Tibial nerve (tissue), 4 donors: ENCODE results near the gene HES3.

Experiments
- EP300 ChIP-seq, 2 donors: sonication (generic); formaldehyde crosslinking; IDR thresholded peaks; one replicate each; pipeline ENCODE4 v1.6.1; 2017; ENCODE audit warnings: antibody characterized with exemption in 2 of 2, mild to moderate bottlenecking in 1 of 2
- POLR2A ChIP-seq, 2 donors: fragments of 450-650 bp; IDR thresholded peaks; one replicate each; pipeline ENCODE4 v1.6.1; 2017; ENCODE audit warnings: antibody characterized with exemption in 2 of 2, mild to moderate bottlenecking in 2 of 2, moderate library complexity in 2 of 2
- TF ChIP-seq, protein P1 (sequence below), 5 experiments: fragments of 200-600 bp in 3 of 5; fragments of 450-650 bp in 2 of 5; sonication (generic) in 3 of 5; IDR thresholded peaks; one replicate each; pipeline ENCODE4 v1.5.1; 2016 to 2019; ENCODE audit warnings: antibody characterized with exemption in 5 of 5, mild to moderate bottlenecking in 3 of 5, moderate library complexity in 2 of 5

DNA sequence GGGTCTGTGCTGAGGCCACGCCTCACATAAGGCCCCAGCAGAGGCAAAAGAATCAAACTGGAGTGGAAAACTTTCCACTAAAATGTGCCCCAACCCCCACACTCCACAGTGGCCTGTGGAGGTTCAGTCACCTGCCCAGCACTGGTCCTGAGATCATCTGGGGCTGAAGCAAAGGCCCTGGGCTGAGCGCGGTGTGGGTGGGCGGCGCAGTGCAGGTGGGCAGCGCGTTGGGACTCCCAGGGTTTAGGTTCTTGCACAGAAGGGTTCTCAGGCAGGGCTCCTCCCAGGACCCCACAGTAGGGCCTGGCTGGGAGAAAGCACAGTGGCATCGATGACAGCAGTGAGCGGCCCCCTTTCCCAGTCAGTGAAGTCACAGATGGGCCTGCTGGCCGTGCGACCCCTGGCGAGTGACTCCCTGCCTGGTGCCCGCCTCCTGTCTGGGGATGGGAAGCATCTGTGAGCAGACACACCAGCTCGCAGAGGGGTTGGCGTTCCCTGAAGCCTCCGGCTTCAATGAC is 30.7 kb downstream of the HES3 start:
- TF ChIP-seq, protein P1, sequence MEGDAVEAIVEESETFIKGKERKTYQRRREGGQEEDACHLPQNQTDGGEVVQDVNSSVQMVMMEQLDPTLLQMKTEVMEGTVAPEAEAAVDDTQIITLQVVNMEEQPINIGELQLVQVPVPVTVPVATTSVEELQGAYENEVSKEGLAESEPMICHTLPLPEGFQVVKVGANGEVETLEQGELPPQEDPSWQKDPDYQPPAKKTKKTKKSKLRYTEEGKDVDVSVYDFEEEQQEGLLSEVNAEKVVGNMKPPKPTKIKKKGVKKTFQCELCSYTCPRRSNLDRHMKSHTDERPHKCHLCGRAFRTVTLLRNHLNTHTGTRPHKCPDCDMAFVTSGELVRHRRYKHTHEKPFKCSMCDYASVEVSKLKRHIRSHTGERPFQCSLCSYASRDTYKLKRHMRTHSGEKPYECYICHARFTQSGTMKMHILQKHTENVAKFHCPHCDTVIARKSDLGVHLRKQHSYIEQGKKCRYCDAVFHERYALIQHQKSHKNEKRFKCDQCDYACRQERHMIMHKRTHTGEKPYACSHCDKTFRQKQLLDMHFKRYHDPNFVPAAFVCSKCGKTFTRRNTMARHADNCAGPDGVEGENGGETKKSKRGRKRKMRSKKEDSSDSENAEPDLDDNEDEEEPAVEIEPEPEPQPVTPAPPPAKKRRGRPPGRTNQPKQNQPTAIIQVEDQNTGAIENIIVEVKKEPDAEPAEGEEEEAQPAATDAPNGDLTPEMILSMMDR (IDR thresholded peaks at IDR 0.05): no peak
- TF ChIP-seq EP300 (IDR thresholded peaks at IDR 0.05) (no peak), POLR2A (IDR thresholded peaks at IDR 0.05) (no peak)
